ENCODE measurements around the gene RARRES2. TPM values are rescaled to one million over a fixed set of nuclear protein-coding genes. Genes with fewer than 3 reads are reported as not detected.
A peak's percentile ranks its signal among the peaks of the same experiment; 100 is the strongest.

Gene RARRES2
- total and polyA plus RNA-seq, 2 of the 13 experiments (the other 11 are each of a cell fraction or from before 2014, with no cell fraction given), result 134 to 172 TPM

DNA sequence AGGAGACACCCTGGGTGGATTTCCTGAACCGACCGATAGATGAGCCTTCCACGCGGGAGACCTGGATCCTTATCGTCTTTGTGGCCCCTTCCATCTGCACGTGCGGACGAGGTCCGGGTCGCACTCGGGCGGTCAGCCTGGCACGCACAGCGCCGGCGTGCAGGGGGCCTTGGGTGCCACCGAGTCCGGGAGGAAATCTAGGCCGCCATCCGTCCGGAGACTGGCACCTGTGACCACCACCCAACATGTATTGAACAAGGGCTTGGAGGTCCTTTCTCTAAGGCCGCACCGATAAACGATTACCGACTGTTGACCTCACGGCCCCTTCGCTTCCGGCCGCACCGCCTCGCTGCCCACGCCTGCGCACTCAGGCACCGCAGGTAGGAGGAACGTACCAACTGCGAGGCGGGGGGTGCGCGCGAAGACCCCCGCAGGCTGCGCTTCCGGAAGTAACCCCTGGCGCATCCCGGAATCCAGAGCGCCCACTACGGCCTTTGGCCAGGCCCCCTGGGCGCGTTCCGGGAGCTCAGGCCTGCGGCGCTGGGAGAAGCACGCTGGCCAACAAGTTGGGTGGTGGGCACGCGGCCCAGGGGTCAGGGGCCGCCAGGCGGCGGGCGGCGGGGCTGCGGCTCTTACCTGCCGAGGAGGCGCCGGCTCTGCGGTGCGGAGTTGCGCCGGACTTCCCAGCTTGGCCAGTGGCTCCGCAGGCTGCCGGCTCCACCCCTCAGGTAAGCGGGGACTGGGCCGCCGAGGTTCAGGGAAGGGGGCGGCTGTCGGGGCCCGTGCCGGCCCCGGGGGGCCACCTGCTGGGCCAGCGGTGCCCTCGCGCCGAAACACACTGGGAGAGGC lies 18.4 kb downstream of the RARRES2 start, which contains the start of the genes ACTR3C and LRRC61 (continued):
- TF ChIP-seq FUBP1 (CRISPR knock-in tag; IDR thresholded peaks at IDR 0.05; ENCODE audit: borderline replicate concordance) (no peak), GATAD2A (CRISPR knock-in tag; IDR thresholded peaks at IDR 0.05) (peak; percentile 56; the same call in 1 of the 2 replicates), ZNF616 (CRISPR knock-in tag; IDR thresholded peaks at IDR 0.05; ENCODE audit: low read depth) (peak; percentile 53), ARID5B (CRISPR knock-in tag; IDR thresholded peaks at IDR 0.05) (peak; percentile 52), CBFB (CRISPR knock-in tag; IDR thresholded peaks at IDR 0.05) (peak; percentile 87), KLF15 (CRISPR knock-in tag; IDR thresholded peaks at IDR 0.05; ENCODE audit: borderline replicate concordance) (peak; percentile 97), BORCS8-MEF2B (CRISPR knock-in tag; IDR thresholded peaks at IDR 0.05) (peak; percentile 89), NFE2 (CRISPR knock-in tag; IDR thresholded peaks at IDR 0.05) (no peak), TBX3 (IDR thresholded peaks at IDR 0.05; ENCODE audit: borderline replicate concordance) (no peak), TP53 (CRISPR knock-in tag; conservative IDR thresholded peaks at IDR 0.05) (peak; percentile 88; the same call in 1 of the 2 replicates), ATF7-NPFF (CRISPR knock-in tag; IDR thresholded peaks at IDR 0.05; ENCODE audit: low read depth) (peak; percentile 93), KLF9 (CRISPR knock-in tag; IDR thresholded peaks at IDR 0.05; ENCODE audit: low read depth) (0 out of 2 replicates have a peak, but pooled peaks have one; percentile 56), THAP11 (CRISPR knock-in tag; IDR thresholded peaks at IDR 0.05) (peak; percentile 90), NFYB (CRISPR knock-in tag; IDR thresholded peaks at IDR 0.05) (no peak; the same call in 1 of the 2 replicates), BHLHE40 (IDR thresholded peaks at IDR 0.05; ENCODE audit: low read length) (peak; percentile 89)
- TF ChIP-seq, protein P1, sequence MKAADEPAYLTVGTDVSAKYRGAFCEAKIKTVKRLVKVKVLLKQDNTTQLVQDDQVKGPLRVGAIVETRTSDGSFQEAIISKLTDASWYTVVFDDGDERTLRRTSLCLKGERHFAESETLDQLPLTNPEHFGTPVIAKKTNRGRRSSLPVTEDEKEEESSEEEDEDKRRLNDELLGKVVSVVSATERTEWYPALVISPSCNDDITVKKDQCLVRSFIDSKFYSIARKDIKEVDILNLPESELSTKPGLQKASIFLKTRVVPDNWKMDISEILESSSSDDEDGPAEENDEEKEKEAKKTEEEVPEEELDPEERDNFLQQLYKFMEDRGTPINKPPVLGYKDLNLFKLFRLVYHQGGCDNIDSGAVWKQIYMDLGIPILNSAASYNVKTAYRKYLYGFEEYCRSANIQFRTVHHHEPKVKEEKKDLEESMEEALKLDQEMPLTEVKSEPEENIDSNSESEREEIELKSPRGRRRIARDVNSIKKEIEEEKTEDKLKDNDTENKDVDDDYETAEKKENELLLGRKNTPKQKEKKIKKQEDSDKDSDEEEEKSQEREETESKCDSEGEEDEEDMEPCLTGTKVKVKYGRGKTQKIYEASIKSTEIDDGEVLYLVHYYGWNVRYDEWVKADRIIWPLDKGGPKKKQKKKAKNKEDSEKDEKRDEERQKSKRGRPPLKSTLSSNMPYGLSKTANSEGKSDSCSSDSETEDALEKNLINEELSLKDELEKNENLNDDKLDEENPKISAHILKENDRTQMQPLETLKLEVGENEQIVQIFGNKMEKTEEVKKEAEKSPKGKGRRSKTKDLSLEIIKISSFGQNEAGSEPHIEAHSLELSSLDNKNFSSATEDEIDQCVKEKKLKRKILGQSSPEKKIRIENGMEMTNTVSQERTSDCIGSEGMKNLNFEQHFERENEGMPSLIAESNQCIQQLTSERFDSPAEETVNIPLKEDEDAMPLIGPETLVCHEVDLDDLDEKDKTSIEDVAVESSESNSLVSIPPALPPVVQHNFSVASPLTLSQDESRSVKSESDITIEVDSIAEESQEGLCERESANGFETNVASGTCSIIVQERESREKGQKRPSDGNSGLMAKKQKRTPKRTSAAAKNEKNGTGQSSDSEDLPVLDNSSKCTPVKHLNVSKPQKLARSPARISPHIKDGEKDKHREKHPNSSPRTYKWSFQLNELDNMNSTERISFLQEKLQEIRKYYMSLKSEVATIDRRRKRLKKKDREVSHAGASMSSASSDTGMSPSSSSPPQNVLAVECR (CRISPR knock-in tag; IDR thresholded peaks at IDR 0.05; ENCODE audit: borderline replicate concordance), result peak; percentile 95

All from HepG2 (cell line).